Bronchus fibroblast of lung (primary cell): ENCODE measurements around the gene PDX1. TPM values are rescaled to one million over a fixed set of nuclear protein-coding genes. Genes with fewer than 3 reads are reported as not detected.

Experiments
- total RNA-seq: library from RNA; depleted of rRNA; stranded (reverse); fragments of >200 nt; gene quantifications from 2 replicates; pipeline ENCODE4 v1.2.3, GENCODE V29; 2015

PDX1 gene
- not detected in 2 replicates for total RNA-seq

DNA sequence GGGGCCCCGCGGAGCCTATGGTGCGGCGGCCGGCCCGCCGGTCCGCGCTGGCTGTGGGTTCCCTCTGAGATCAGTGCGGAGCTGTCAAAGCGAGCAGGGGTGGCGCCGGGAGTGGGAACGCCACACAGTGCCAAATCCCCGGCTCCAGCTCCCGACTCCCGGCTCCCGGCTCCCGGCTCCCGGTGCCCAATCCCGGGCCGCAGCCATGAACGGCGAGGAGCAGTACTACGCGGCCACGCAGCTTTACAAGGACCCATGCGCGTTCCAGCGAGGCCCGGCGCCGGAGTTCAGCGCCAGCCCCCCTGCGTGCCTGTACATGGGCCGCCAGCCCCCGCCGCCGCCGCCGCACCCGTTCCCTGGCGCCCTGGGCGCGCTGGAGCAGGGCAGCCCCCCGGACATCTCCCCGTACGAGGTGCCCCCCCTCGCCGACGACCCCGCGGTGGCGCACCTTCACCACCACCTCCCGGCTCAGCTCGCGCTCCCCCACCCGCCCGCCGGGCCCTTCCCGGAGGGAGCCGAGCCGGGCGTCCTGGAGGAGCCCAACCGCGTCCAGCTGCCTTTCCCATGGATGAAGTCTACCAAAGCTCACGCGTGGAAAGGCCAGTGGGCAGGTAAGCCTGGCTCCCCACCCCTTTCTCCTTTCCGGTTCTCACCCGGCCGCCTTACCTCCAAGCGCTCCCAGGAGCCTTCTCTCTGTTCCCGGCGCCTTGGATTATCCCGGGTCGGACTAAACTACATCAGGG is at the start of gene PDX1:
TSS of gene PDX1 (plus strand) at position 67 of the 743 bp plus-strand sequence. CDS start at position 206, 139 bp downstream.

DNA sequence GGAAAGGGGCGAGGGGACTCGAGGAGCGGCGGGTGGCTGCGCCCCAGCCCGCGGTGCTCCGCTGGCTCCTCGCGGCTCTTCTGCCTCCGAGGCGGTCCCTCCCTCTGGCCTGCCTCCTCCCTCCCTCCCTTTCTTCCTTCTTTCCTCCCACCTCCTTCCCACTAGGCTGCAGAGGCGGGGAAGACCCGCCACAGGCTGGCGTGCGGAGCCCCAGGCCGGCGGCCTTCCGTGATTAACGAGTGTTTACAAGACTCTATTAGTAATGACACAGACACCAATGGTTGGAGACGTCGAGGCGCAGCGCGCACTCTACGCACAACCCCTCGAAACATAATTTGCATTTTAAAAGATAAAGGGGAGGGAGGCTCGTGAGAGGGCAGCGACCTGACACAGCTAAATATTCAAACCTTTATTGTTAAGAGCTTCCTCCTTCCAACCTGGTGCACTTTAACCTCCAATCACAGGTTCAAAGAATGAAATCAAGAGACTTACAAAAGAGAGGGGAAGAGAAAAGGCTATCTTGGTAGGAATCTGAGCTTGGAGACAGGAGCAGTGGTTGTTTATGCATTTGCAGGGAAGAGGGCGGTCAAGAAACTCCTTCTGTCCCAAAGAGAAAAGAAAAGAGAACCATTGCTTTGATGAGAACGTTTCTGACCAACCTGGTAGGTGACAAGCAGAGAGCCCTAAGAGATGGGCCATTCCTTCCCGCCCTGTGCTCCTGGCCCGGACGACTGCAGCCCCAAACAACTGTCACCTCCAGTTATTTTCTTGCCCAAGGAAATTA is 49.5 kb downstream of the PDX1 start, which contains the start of gene CDX2:
TSS of gene CDX2 (minus strand) at position 234 of the 784 bp plus-strand sequence. CDS start 309 bp downstream, outside the sequence.

Other genes with a start within 250 kb of the PDX1 start
- not detected in 2 replicates for gene GSX1, start 127.5 kb upstream of the PDX1 start, total RNA-seq
- not detected in 2 replicates for gene CDX2, start 49.3 kb downstream of the PDX1 start, total RNA-seq
- not detected in 2 replicates for gene URAD, start 68.7 kb downstream of the PDX1 start, total RNA-seq
- not detected in 2 replicates for gene FLT3, start 180.6 kb downstream of the PDX1 start, total RNA-seq
- 7.4 and 9.8 TPM in 2 replicates for gene PAN3, start 218.5 kb downstream of the PDX1 start, total RNA-seq